Heart left ventricle (tissue), 16 donors: ENCODE results near the gene MAGI2. TPM values are rescaled to one million over a fixed set of nuclear protein-coding genes. Genes with fewer than 3 reads are reported as not detected.

Experiments used
- ATAC-seq, 4 donors: fragments of 200-7000 bp; cut with Tn5 transposase; one replicate each; pipeline ENCODE4 v1.9.1; 2020 to 2022; ENCODE audit warnings: moderate library complexity in 4 of 4, mild to moderate bottlenecking in 3 of 4, moderate number of reproducible peaks in 1 of 4
- DNase-seq, 5 donors: peaks; one replicate each; pipeline ENCODE4 v3.0.0-alpha.2; 2020
- H3K27ac ChIP-seq, 12 donors: fragments of 200-600 bp; sonication (generic) in 4 of 12; one replicate each; pipeline versions ENCODE4 v1.5.0 to v1.8.0; 2016 to 2022; ENCODE audit warnings: mild to moderate bottlenecking in 2 of 12
- H3K27me3 ChIP-seq, 9 donors: fragments of 200-600 bp; sonication (generic) in 2 of 9; one replicate each; pipeline versions ENCODE4 v1.5.1 to v1.8.0; 2016 to 2022; ENCODE audit warnings: mild to moderate bottlenecking in 3 of 9
- H3K36me3 ChIP-seq, 9 donors: fragments of 200-600 bp; sonication (generic) in 2 of 9; one replicate each; pipeline versions ENCODE4 v1.5.0 to v1.8.0; 2018 to 2022; ENCODE audit warnings: mild to moderate bottlenecking in 2 of 9
- H3K4me1 ChIP-seq, 12 donors: fragments of 200-600 bp; sonication (generic) in 4 of 12; one replicate each; pipeline versions ENCODE4 v1.5.0 to v1.8.0; 2016 to 2022; ENCODE audit warnings: mild to moderate bottlenecking in 3 of 12
- H3K4me3 ChIP-seq, 12 donors: fragments of 200-600 bp; sonication (generic) in 4 of 12; one replicate each; pipeline versions ENCODE4 v1.5.0 to v1.8.0; 2017 to 2022; ENCODE audit warnings: mild to moderate bottlenecking in 9 of 12, moderate library complexity in 4 of 12
- H3K9me3 ChIP-seq, 12 donors: fragments of 200-600 bp; sonication (generic) in 4 of 12; one replicate each; pipeline versions ENCODE4 v1.5.0 to v1.8.0; 2016 to 2022; ENCODE audit warnings: mild to moderate bottlenecking in 1 of 12
- CTCF ChIP-seq, 12 donors: fragments of 200-600 bp; sonication (generic) in 4 of 12; IDR thresholded peaks; one replicate each; pipeline versions ENCODE4 v1.5.0 to v1.8.0; 2018 to 2022; ENCODE audit warnings: antibody characterized with exemption in 12 of 12, mild to moderate bottlenecking in 5 of 12
- POLR2A ChIP-seq, 2 donors: fragments of 450-650 bp; IDR thresholded peaks; one replicate each; pipeline ENCODE4 v1.6.1; 2017; ENCODE audit warnings: antibody characterized with exemption in 2 of 2, mild to moderate bottlenecking in 2 of 2, moderate library complexity in 2 of 2
- WGBS, 4 donors: extraction: QIAGEN DNeasy Blood & Tissue Kit in 2 of 4; methylation state at CpG; one replicate each; pipeline versions ENCODE4 v1.1.5 to v1.1.7; 2013 to 2018; 5-methylcytosine and 5-hydroxymethylcytosine counted together
- intact Hi-C, 10 donors: fragments of 100-400 bp; cut with DNase I; formaldehyde crosslinking; loops; one replicate each; pipeline versions ENCODE4 v1.11.1 to v1.14.2; 2022
- polyA plus RNA-seq, 2 donors: library from polyadenylated mRNA; stranded (reverse); fragments of 200-250 nt; gene quantifications; one replicate each; pipeline ENCODE4 v1.2.3, GENCODE V29; 2013
- total RNA-seq, 9 donors: library from RNA; depleted of rRNA in 2 of 9; stranded (reverse); fragments of >200 nt in 2 of 9; fragmentation: NEBNext Ultra II Directional in 3 of 9; extraction: Animal tissue kit (Norgen Biotek cat#: 25700) in 3 of 9; gene quantifications; one replicate each; pipeline versions ENCODE4 v1.1.0 to v1.2.4, GENCODE V29; 2016 to 2023
- donor health status: ischemic (EF 13 %, LVEDD 7.1; RV severe dilation, severe dysfunction).
- donor health status: healthy with polysubstance abuse.
- donor health status: DM: no; HTN: yes; CAD: no.
- donor health status: DM: no; HTN: no; CAD: no.
- donor health status: ischemic (EF 25% LVEDD 6.9; RV normal size, moderate dysfunction).
- donor health status: ischemic (EF 25% LVEDD 5.7; RV mildly dilated, moderate dysfunction).
- donor health status: healthy.
- donor health status: DM: yes; HTN: yes; CAD: no.
- donor health status: ischemic (EF 35%, LVEDD 5.7; RV mildly dilated, moderate dysfunction).
- donor health status: nonischemic (EF 11% LVEDD 7.7; RV severe dilation, severe dysfunction).
- donor health status: DM: yes; HTN: yes; CAD: no.
- donor health status: PGD.
- donor health status: ischemic (EF 29% LVEDD 5.4; RV normal size, mild dysfunction).
- donor health status: nonischemic (EF 23%, LVEDD 6.1; RV moderate dilation, normal function).

The MAGI2 gene
- total and polyA plus RNA-seq, 11 donors, result 1.1 to 6.8 (median 3.8) TPM

- 63 to 95% (median 86%) methylated on average over 1 of the region's 1 CpG for WGBS, 4 donors
- intact Hi-C loops, result no loop called here
- ATAC-seq, result no peak
- Histone ChIP-seq H3K27me3 (no peaks in the 10 kb centered on the region), H3K9me3 (no peaks in the 10 kb centered on the region), H3K4me1 (peaks cover 0 to 4% (median 0%) of the 10 kb centered on the region in 12 donors), H3K4me3 (no peak overlapping the region), H3K36me3 (no peaks in the 10 kb centered on the region), H3K27ac (no peak overlapping the region)
- TF ChIP-seq POLR2A (IDR thresholded peaks at IDR 0.05) (no peak), CTCF (IDR thresholded peaks at IDR 0.05) (no peak)
- DNase-seq, result no peak
Observed at GRCh38 chr7:78149787-78150186, 1303.7 kb downstream of the MAGI2 start.

GRCh38 chr7:78148166-78148894 is 1305.1 kb downstream of the MAGI2 start:
- H3K27me3 ChIP-seq, result no peaks in the 10 kb centered on the region
- no peak for ATAC-seq
- peaks cover 0 to 4% (median 0%) of the 10 kb centered on the region in 12 donors for H3K4me1 ChIP-seq
- TF ChIP-seq CTCF (IDR thresholded peaks at IDR 0.05) (no peak), POLR2A (IDR thresholded peaks at IDR 0.05) (no peak)
- DNase-seq, result no peak
- no peaks in the 10 kb centered on the region for H3K36me3 ChIP-seq
- intact Hi-C loops, result no loop called here
- H3K4me3 ChIP-seq, result no peak overlapping the region
- no peak overlapping the region for H3K27ac ChIP-seq
- H3K9me3 ChIP-seq, result no peaks in the 10 kb centered on the region
- 87 to 98% (median 92%) methylated on average over 1 of the region's 1 CpG for WGBS, 4 donors

- TF ChIP-seq CTCF (IDR thresholded peaks at IDR 0.05) (no peak), POLR2A (IDR thresholded peaks at IDR 0.05) (no peak)
- H3K27me3 ChIP-seq, result no peaks in the 10 kb centered on the region
- peaks cover 0 to 4% (median 0%) of the 10 kb centered on the region in 12 donors for H3K4me1 ChIP-seq
- no peak for ATAC-seq
- no peaks in the 10 kb centered on the region for H3K9me3 ChIP-seq
- DNase-seq, result no peak
- no peak overlapping the region for H3K27ac ChIP-seq
- no peak overlapping the region for H3K4me3 ChIP-seq
- no peaks in the 10 kb centered on the region for H3K36me3 ChIP-seq
- intact Hi-C loops, result no loop called here
Observed at GRCh38 chr7:78146546-78146945, 1306.9 kb downstream of the MAGI2 start.

DNA sequence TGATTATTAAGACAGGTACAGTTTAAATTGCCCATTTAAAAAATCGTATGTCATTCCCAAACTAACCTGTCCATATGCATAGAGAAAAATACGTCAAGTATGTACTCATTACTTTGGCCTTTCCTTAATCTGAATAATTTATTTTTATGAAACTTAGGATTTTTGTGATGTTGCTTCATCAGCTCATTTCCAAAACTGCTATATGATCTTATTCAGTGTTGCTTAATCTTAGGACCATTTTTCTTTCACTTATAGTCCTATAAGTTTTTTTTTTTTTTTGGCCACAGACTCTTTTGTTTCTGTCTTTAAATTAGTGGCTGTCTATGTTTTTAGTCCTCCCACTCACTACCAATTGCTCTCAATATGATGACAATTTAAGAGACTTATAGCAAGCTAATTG is 1309.8 kb downstream of the MAGI2 start:
- TF ChIP-seq CTCF (IDR thresholded peaks at IDR 0.05), result no peak
- TF ChIP-seq POLR2A (IDR thresholded peaks at IDR 0.05), result no peak
- Histone ChIP-seq H3K27me3 (no peaks in the 10 kb centered on the region), H3K27ac (no peak overlapping the region), H3K9me3 (no peaks in the 10 kb centered on the region), H3K36me3 (no peaks in the 10 kb centered on the region), H3K4me3 (no peak overlapping the region), H3K4me1 (no peaks in the 10 kb centered on the region)
- ATAC-seq (no peak), DNase-seq (no peak)
- intact Hi-C loops, result no loop called here
- WGBS, 4 donors, result 80 to 92% (median 89%) methylated on average over 2 of the region's 2 CpGs
